ENCODE data around the gene ARHGAP10. TPM values are rescaled to one million over a fixed set of nuclear protein-coding genes. Genes with fewer than 3 reads are reported as not detected.

Gene ARHGAP10
- polyA plus RNA-seq, 1 donor from 2014 or later: 0.20 TPM

DNA sequence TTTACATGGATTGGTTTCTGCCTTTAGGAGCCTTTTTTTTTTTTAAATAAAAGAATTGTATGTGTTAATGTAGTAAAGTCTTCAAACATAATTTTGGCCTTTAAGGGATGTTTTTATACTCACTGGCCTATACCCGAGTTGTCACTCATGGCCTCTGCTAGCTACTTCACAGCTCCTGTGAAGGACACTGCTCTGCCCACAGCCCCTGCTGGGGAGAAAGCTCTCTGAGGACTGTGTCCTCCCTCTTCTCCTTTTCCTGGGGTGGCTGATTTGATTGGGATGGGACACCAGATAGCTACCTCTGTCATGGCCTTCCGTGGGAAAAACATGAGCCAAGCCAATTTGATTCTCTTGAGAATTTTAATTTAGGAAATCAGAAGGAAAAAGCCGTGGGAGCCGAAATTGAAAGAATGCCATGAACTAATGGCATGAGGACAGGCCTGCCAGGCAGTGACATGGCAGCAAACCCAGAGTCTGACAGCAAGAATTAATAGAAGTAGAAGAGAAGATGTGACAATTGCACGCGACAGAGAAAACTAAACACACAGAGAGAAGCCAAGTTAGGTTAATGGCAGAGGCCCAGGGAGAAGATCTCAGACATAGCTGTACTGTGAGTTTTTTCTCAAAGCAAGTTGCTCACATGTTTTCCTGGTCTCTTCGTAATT, 81.4 kb downstream of the ARHGAP10 start:
- no peaks in the 10 kb centered on the region for H3K9me3 Mint-ChIP-seq
- no peak overlapping the region for H3K27ac Mint-ChIP-seq
- peaks cover under 1% of the 10 kb centered on the region for H3K27me3 Mint-ChIP-seq
- H3K4me1 Mint-ChIP-seq: no peaks in the 10 kb centered on the region
- H3K36me3 Mint-ChIP-seq: no peaks in the 10 kb centered on the region
- no peak overlapping the region for H3K4me3 Mint-ChIP-seq

DNA sequence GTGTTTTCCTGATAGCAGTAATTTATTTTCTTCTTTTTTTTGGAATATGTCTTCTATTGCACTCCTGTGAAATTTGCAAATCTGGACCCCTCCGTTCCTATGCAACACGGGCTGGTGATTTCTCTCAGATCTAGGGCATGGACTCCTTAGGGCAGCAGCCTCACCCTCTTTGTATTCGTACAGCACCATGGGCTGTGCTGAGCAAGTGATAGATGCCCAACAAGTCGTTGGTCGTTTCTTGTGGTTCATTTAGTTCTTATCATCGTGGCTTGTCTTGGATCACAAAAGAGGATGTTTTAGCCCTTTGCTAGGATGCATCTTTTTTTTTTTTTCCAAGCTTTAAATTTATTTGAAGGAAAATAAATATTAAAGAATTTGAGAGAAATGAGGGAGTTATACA, 82.1 kb downstream of the ARHGAP10 start:
- no peaks in the 10 kb centered on the region for H3K36me3 Mint-ChIP-seq
- no peaks in the 10 kb centered on the region for H3K9me3 Mint-ChIP-seq
- no peak overlapping the region for H3K27ac Mint-ChIP-seq
- no peaks in the 10 kb centered on the region for H3K4me1 Mint-ChIP-seq
- no peak overlapping the region for H3K4me3 Mint-ChIP-seq
- H3K27me3 Mint-ChIP-seq: no peaks in the 10 kb centered on the region

DNA sequence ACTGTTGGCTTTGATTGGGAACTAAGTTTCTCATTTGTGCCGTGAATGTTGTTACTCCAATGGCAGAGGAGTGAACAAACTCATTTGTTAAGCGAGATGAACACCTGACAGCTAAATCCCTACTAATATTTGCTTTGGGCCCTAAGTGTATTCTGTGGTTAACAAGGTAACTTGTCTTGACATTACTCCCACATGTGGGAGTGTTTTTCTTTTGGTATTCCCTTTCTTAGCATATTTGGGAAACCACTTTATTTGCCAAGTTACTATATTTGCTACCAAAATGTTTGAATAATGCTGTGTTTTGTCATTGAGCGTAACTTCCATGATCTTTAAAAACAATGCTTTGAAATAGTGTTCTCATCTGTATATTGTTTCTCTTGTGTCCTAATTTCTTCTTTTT, 82.5 kb downstream of the ARHGAP10 start:
- H3K27ac Mint-ChIP-seq: no peak overlapping the region
- H3K27me3 Mint-ChIP-seq: no peaks in the 10 kb centered on the region
- H3K4me1 Mint-ChIP-seq: no peaks in the 10 kb centered on the region
- H3K4me3 Mint-ChIP-seq: no peak overlapping the region
- H3K36me3 Mint-ChIP-seq: no peaks in the 10 kb centered on the region
- H3K9me3 Mint-ChIP-seq: no peaks in the 10 kb centered on the region

DNA sequence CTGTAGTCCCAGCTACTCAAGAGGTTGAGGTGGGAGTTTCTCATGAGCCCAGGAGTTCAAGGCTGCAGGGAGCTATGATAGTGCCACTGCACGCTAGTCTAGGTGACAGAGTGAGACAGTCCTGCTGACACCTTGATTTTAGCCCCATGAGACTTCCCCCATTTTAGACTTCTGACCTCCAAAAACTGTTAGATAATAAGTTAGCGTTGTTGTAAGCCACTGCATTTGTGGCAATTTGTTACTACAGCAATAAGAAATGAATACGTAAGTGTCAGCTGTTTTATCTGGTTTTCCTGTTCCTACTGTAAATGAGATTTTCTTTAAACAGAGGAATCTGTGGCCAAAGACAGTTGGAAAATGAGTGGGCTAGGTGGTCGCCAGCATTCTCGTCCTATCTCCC, 83.9 kb downstream of the ARHGAP10 start:
- H3K4me3 Mint-ChIP-seq: no peak overlapping the region
- no peak overlapping the region for H3K27ac Mint-ChIP-seq
- no peaks in the 10 kb centered on the region for H3K4me1 Mint-ChIP-seq
- H3K36me3 Mint-ChIP-seq: no peaks in the 10 kb centered on the region
- H3K27me3 Mint-ChIP-seq: no peaks in the 10 kb centered on the region
- H3K9me3 Mint-ChIP-seq: no peaks in the 10 kb centered on the region

DNA sequence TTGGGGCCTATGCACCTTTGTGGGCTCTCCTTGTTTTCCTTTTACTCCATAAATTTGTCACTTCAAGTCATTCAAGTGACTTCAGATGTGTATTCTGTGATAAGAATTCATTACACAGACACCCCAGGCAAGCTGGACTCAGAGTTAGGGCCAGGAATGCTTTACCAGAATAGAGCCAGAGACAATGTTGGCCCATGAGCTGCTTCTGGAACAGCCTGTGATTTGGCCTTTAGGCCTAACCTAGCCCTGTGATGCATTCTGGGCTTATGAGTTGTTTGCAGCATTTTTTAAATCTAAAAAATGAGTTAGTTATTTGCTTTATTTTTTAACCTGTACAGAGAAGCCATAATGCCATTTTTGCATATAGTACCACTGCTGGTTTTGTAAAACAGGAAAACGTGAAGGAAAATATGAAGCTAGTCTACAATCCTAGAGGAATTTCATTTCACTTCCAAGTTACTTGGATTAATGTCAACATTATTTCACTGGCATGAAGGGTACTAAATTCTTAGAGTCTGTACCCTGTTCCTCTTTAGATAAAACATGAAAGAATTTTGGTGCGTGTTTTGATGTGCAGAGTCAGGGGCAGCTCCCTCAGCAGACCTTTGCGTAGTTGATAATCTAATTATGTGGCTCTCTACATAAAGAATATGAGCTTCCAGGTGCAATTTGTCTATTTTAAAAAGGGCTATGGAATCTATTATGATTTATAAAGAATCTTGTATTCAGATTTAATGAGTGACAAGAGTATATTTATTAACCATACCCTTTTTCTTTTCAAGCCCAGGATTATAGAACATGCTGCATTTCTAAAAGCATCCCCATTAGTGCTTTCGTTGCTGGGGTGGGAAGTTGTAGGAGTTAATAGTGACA, 84.7 kb downstream of the ARHGAP10 start:
- Mint-ChIP-seq H3K9me3 (no peaks in the 10 kb centered on the region), H3K4me3 (no peak overlapping the region), H3K27ac (no peak overlapping the region), H3K27me3 (no peaks in the 10 kb centered on the region), H3K36me3 (no peaks in the 10 kb centered on the region), H3K4me1 (no peaks in the 10 kb centered on the region)

DNA sequence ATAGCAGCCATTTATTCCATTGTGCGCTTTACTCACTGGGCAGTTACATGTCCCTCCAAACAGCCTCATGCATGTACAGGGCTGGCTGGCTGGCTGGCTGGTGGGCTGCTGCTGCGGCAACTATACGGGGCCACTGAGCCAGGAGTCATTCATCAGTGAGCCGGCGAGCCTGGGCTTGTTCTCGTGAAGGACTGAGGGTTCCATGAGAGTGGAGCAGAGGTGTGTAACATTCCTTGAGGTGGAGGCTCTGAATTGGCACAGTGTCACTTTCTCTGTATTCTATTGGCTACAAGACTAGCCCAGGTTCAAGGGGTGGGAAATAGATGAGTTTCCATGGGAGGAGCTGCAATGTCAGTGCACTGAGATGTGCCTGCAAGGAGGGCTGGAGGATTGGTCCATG, 89.1 kb downstream of the ARHGAP10 start:
- H3K36me3 Mint-ChIP-seq: peaks cover 2% of the 10 kb centered on the region
- H3K27ac Mint-ChIP-seq: no peak overlapping the region
- H3K27me3 Mint-ChIP-seq: no peaks in the 10 kb centered on the region
- no peak overlapping the region for H3K4me3 Mint-ChIP-seq
- H3K9me3 Mint-ChIP-seq: no peaks in the 10 kb centered on the region
- no peaks in the 10 kb centered on the region for H3K4me1 Mint-ChIP-seq

DNA sequence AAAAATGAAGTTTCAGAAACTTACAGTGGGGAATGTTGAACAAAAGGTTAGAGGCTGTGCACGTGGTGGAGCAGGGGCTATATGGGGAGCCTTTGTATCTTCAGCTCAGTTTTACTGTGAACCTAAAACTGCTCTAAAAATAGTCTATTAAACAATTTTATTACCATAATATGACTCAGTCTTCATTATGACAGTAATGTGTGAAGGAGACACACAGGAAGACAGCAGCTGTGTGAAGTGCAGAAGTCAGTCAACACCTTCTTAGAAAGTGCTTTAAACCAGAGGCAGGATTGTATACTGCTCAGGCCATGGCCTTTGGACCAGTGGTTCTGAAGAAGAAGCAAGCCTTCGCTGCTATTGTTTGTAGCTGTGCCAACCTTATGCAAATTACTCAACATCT, 89.7 kb downstream of the ARHGAP10 start:
- H3K4me3 Mint-ChIP-seq: no peak overlapping the region
- no peaks in the 10 kb centered on the region for H3K9me3 Mint-ChIP-seq
- no peaks in the 10 kb centered on the region for H3K4me1 Mint-ChIP-seq
- no peak overlapping the region for H3K27ac Mint-ChIP-seq
- H3K36me3 Mint-ChIP-seq: peaks cover 2% of the 10 kb centered on the region
- no peaks in the 10 kb centered on the region for H3K27me3 Mint-ChIP-seq

DNA sequence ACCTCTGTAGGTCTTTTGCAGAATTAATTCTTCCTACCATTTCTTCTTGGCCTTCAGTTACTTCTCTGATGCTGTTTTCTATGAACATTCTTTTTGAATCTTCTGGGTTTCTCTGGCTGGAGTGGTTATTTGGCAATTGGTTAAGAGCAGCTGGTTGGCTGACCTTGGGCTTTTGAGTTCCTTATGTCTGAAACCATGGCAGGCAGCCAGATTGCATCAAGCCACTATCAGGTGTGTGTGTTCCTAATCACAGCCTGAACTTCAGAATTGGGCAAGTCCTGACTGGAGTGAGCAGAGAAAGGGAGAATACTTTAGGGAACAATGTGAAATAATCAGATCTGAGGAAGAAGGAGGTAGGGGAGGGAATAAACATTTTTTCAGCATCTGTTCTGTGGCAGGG, 90.2 kb downstream of the ARHGAP10 start:
- H3K27ac Mint-ChIP-seq: no peak overlapping the region
- no peak overlapping the region for H3K4me3 Mint-ChIP-seq
- H3K36me3 Mint-ChIP-seq: peaks cover 2% of the 10 kb centered on the region
- H3K4me1 Mint-ChIP-seq: no peaks in the 10 kb centered on the region
- H3K27me3 Mint-ChIP-seq: no peaks in the 10 kb centered on the region
- H3K9me3 Mint-ChIP-seq: no peaks in the 10 kb centered on the region

DNA sequence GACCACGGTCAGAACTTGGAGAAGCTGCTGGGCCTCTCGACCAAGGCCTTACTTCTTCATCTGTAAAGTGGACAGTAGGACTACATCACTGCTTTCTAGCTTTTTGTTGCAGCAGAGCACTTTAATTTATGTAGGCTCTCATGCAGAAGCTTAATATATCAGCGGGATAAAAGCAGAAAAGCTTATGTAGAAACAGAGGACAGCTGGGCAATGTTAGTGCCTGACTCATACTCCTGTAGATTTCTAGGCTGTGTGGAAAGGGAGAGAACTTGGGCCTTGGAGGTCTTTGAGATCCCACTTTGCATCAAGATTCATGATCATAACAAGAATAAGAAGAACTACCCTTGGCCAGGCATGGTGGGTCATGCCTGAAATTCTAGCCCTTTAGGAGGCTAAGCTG, 91.2 kb downstream of the ARHGAP10 start:
- peaks cover 2% of the 10 kb centered on the region for H3K36me3 Mint-ChIP-seq
- H3K4me3 Mint-ChIP-seq: no peak overlapping the region
- no peaks in the 10 kb centered on the region for H3K4me1 Mint-ChIP-seq
- no peaks in the 10 kb centered on the region for H3K9me3 Mint-ChIP-seq
- no peaks in the 10 kb centered on the region for H3K27me3 Mint-ChIP-seq
- no peak overlapping the region for H3K27ac Mint-ChIP-seq

DNA sequence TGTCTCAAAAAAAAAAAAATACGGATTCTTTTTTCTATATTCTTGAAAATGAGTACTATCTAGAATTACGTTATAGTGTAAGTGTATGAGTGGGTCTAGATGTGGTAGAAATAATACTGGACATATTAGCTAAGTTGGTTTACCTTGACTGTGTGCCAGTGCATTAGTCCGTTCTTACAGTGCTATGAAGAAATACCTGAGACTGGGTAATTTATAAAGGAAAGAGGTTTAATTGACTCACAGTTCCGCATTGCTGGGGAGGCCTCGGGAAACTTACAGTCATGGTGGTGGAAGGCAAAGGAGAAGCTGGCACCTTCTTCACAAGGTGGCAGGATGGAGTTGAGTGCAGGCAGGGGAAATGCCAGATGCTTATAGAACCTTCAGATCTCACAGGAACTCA, 92.4 kb downstream of the ARHGAP10 start:
- Mint-ChIP-seq H3K4me1 (no peaks in the 10 kb centered on the region), H3K27ac (no peak overlapping the region), H3K4me3 (no peak overlapping the region), H3K27me3 (no peaks in the 10 kb centered on the region), H3K36me3 (peaks cover 2% of the 10 kb centered on the region), H3K9me3 (no peaks in the 10 kb centered on the region)

DNA sequence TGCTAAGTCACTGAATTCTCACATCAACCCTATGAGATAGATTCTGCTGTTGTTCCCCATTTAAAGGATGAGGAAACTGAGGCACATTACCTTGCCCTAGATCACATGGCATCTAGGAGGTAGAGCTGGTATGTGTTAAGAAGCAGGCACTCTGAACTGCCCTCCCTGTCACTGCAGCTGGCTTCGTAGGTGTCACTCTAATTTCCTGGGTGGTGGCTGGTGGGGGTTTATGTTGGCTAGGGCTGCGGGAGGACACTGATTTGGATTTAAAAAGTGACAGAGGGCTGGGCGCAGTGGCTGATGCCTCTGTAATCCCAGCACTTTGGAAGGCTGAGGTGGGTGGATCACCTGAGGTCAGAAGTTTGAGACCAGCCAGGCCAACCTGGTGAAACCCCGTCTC, 93.0 kb downstream of the ARHGAP10 start:
- Mint-ChIP-seq H3K27ac (no peak overlapping the region), H3K36me3 (peaks cover 2% of the 10 kb centered on the region), H3K4me1 (no peaks in the 10 kb centered on the region), H3K4me3 (no peak overlapping the region), H3K27me3 (no peaks in the 10 kb centered on the region), H3K9me3 (no peaks in the 10 kb centered on the region)

DNA sequence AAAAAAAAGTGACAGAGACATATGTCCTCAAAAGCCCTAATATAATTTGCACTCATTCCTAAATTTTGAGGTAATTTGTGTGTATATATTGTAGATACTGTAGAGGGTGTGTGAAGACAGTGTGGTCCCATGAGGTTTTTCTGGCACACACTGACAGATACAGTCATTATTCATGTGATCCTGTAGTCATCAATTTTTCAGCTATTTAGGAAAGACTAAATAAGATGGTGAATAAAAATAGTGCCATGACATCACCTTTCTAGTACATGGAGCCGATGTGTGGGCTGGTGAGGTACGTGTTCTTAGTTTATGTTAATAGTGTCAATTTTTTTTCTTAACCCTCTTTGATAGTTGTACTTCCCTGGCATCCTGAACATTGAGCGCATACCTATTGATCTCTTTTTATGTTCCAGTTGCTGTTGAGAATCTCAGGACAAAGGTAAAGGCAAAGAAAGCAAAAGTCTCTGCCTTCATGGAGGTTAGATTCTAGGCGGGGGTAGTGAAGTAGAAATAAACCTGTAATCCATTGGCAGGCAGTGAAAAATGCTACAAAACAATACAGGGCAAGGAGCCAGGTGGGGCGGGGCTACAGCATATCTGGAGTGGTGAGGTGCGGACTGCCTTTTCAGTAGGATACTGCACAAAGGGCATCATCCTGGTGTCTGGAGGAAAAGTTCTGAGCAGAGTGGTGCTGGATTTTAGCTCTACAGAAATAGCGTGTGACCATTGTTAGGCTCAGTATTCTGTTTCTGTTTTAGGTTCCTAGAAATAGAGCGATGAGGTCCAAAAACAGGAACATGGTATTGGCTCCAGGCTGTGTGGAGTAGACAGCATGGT, 93.8 kb downstream of the ARHGAP10 start:
- Mint-ChIP-seq H3K9me3 (no peaks in the 10 kb centered on the region), H3K36me3 (peaks cover 2% of the 10 kb centered on the region), H3K4me3 (no peak overlapping the region), H3K27me3 (no peaks in the 10 kb centered on the region), H3K4me1 (no peaks in the 10 kb centered on the region), H3K27ac (no peak overlapping the region)

DNA sequence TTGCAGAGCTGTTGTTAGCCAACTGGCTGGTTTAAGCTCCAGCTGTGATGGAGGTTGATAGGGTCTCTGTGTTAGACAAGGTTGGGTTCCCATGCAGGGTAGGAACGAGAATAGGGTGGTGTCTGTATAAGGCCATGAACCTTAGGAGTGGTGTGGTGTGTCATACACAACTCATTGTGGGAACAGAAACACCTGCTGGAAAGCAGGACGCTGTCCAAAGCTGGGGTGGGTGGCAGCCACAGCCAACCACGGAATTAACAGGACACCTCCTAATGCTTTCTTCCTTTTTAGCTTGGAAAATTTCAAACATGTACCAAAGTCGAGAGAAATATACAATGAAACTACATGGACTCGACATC, 94.4 kb downstream of the ARHGAP10 start:
- no peaks in the 10 kb centered on the region for H3K9me3 Mint-ChIP-seq
- no peaks in the 10 kb centered on the region for H3K27me3 Mint-ChIP-seq
- H3K4me3 Mint-ChIP-seq: no peak overlapping the region
- peaks cover 2% of the 10 kb centered on the region for H3K36me3 Mint-ChIP-seq
- no peaks in the 10 kb centered on the region for H3K4me1 Mint-ChIP-seq
- no peak overlapping the region for H3K27ac Mint-ChIP-seq

DNA sequence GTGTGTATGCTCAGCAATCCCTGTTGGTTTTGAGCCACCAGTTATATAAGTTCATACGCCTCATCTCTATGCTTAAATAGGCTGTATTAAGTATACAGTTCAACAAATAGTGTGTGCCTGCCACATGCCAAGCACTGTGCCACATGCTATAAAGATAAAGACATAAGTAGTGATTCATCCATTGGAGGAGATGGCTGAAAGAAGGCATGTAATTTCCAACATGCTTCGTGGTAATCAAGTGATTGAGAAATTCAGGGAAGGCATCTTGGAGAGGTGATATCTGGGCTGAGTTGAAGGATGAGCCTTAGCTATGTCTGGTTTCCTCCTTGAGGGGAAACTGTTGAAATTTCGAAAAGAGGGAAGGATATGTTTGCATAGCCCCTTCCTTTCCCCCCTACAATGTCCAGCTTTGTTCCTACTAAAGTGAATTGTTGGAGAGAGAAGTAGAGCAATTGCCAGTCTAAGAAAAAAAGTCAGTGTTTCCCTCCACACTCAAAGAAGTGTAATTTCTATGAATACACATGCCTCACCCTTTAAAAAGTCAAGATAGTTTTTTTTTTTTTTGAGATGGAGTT, 96.5 kb downstream of the ARHGAP10 start:
- Mint-ChIP-seq H3K36me3 (no peaks in the 10 kb centered on the region), H3K4me1 (no peaks in the 10 kb centered on the region), H3K27ac (no peak overlapping the region), H3K9me3 (peaks cover 0 to 6% (median 0%) of the 10 kb centered on the region in 3 donors), H3K27me3 (no peaks in the 10 kb centered on the region), H3K4me3 (no peak overlapping the region)

DNA sequence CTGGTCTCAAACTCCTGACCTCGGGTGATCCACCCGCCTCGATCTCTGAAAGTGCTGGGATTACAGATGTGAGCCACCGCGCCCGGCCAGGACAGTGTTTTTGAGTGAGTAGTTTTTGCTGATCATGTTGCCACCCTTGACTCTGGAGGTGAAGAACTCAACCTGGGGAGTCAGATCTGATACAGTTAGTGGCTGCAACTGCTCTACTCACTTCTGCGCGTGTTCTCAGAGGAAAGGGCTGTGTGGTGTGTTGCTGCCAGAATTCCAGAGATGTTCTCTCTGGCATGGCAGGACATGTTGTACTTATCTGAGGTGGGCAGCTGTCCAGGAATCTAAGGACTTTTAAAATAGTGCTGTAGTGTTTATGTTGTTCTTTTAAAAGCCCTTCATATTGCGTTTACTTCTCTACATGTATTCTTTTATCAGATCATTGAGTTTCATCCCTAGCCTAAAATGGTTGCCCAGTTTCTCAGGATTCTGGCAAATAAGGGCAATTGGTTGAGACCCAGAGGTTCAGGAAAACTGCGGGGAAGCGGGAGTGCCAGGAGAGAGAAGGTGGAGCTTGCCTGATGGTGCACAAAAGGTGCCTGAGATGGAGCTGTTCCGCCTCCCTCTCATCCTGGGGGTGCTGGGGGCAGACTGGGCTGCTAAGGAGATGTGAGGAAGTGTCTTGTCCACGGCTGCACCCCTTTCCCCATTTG, 97.7 kb downstream of the ARHGAP10 start:
- H3K27me3 Mint-ChIP-seq: no peaks in the 10 kb centered on the region
- H3K9me3 Mint-ChIP-seq: peaks cover 0 to 6% (median 2%) of the 10 kb centered on the region in 3 donors
- no peaks in the 10 kb centered on the region for H3K4me1 Mint-ChIP-seq
- no peak overlapping the region for H3K27ac Mint-ChIP-seq
- no peaks in the 10 kb centered on the region for H3K36me3 Mint-ChIP-seq
- H3K4me3 Mint-ChIP-seq: no peak overlapping the region
